ENCODE data around the gene PLA2G5.

- TF ChIP-seq EZH2 (optimal IDR thresholded peaks at IDR 0.05; ENCODE audit: low read depth, low read length) (no peak), CTCF (IDR thresholded peaks at IDR 0.05; ENCODE audit: low read length) (no peak), EZH2phosphoT487 (IDR thresholded peaks at IDR 0.05; ENCODE audit: low read length) (no peak)
Observed at GRCh38 chr1:20096840-20097447, 26.9 kb downstream of the PLA2G5 start.

All from MM.1S (cell line).